ENCODE data around the gene INPP4B.
A peak's percentile ranks its signal among the peaks of the same experiment; 100 is the strongest.

Gene INPP4B

GRCh38 chr4:142465526-142465925 is 380.6 kb downstream of the INPP4B start:
- DNase-seq (ENCODE audit: low spot score), result no peak

- DNase-seq (ENCODE audit: low spot score), result no peak
Measured at GRCh38 chr4:142463206-142463605, 382.9 kb downstream of the INPP4B start.

GRCh38 chr4:142452161-142452855 is 393.8 kb downstream of the INPP4B start:
- peak; percentile 18 for DNase-seq (ENCODE audit: low spot score)

DNA sequence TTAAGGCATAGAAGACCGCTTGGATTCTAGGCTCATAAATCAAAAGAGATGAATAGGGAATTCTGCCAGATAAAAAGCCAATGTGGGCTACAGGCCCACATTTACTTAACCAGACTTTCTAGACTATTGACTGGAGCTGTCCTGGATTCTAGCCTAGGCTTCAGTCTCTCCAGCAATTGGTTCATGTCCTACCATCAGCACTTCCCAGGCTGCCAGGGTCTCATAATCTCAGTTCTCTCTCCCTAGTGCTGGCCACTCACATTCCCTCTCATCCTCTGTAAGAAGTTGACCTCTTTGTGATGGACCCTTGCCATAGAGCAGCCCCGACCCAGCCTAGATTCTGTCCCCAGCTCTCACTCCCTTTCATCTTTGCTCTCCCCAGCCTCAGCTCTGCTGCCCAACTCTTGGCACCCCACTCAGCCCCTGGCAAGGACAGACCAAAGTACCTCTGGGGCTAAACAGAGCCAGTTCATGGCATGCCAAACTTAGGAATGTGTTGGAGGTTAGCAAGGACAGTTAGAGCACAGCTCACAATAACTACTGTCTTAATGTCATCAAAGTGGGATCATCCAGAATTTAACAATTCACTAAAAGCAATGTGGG is 396.2 kb downstream of the INPP4B start:
- DNase-seq (ENCODE audit: low spot score), result no peak

DNA sequence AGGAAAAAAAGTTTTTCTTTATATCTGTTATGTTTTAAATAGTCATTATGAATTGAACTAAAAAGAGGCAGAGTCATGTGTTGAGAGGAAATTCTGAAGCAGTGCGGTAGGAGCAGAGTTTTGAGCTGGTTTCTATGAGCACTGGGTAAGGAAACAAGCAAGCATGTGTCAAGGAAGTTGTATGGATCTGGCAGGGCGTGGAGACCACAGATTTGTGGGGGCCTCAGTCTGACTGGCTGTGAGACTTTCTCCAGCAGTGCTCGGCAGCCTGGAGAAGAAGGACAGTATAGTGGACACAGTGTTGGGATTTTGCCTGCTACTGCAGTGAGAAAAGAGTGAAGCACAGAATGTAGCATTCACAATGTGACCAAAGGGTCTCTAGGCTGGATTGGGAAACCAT is 399.1 kb downstream of the INPP4B start:
- DNase-seq (ENCODE audit: low spot score), result no peak

DNA sequence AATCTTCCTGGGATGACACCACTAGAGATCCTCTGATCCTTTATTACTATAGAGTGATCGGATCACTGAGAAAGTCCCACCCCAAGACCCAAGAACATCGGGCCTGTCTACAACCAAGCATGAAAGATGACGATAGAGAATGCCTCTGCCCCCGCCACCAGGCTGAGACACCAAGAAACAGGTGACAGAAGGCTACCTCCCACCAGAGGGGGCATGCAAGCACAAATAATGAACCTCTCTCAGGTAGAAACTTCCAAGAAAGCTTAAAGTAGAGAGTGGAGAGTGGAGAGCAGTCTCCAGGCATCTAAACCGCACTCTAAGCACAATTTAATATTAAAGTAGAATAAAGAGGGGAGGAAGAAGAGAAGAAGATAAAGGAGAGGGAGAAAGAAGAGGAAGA is 402.6 kb downstream of the INPP4B start:
- no peak for DNase-seq (ENCODE audit: low spot score)

- DNase-seq (ENCODE audit: low spot score), result no peak
Measured at GRCh38 chr4:142440093-142440492, 406.0 kb downstream of the INPP4B start.

DNA sequence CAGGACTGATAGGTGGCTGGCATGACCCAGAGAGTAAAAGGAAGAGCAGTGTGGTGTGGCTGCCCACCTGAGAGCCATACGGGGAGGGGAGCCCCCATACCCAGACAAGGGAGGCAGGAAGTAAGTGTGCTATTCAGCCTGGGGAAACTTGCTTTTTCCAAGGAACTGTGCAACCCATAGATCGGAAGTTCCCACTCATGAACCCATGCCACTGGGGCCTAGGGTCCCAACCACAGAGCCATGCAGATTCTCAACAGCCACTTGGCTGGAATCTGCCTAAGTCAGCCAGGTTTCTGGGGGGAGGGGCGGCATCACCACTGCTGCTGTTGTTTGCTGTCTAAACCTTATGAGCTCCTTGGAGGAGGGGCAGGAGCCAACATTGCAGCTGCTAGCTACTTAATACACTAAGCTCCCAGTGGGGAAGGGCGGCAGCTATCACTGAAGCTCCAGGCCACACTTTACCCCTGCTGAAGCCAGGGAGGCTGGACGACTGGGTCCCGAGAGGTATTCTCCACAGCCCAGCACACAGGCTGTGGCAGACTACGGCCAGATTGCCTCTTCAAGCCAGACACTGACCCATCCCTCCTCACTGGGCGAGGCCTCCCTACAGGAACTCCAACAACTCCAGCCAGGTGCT is 410.4 kb downstream of the INPP4B start:
- DNase-seq (ENCODE audit: low spot score), result no peak

- DNase-seq (ENCODE audit: low spot score), result no peak
Measured at GRCh38 chr4:142434519-142435224, 411.4 kb downstream of the INPP4B start.

GRCh38 chr4:142428715-142429114 is 417.4 kb downstream of the INPP4B start:
- no peak for DNase-seq (ENCODE audit: low spot score)

DNA sequence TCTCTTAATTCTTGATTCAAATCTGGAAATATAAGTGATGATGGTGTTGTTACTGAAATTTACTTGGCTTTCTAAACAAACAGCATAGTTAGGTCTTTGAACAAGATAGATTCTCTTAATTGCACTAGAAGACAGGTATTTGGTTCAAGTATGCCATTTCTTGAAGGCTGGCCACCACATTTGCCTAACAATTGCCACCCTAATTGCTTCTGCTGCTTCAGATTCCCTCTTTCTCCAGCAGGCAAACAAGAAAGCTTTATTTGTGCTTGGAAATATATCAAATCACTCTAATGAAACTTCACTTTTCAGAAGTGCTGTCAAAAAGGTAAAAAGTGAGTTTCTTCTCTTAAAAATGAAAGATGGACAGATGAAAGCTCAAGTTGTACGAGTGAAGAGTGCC is 418.6 kb downstream of the INPP4B start:
- DNase-seq (ENCODE audit: low spot score), result no peak

- no peak for DNase-seq (ENCODE audit: low spot score)
Measured at GRCh38 chr4:142423861-142424260, 422.2 kb downstream of the INPP4B start.

DNA sequence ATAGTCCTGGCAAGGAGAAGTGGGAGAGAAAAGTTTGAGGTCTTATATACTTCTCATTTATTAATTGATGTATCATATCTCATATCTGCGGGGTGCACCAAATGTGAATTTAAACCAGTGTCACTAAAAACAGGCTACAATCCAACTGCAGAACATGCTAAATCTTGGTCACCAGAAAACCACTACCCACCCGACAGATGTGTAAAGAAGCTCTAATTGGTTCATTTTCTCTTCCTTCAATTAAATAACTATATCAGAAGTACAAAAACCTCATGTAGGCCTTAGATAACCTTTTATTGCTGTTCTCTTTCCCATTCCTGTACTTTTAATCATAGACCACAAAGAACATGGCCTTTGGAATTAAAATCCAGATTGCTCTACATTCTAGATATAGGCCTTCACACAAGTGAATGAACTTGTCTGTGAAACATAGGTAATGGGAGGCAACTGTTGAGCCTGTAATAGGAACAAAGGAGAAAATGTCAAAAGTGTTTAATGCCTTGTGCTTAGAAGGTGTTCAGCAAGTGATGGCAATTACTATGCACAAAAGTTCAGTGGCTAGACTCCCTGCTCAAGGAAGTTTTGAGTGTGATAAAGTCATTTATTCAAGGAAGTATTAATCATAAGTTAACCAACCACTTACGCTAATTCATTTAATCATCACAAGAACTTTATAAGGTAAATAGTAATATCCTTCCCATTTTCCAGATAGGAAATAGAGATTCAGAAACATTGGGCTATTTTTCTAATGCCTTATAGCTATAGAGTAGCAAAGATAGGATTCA is 425.6 kb downstream of the INPP4B start:
- DNase-seq (ENCODE audit: low spot score), result no peak

DNA sequence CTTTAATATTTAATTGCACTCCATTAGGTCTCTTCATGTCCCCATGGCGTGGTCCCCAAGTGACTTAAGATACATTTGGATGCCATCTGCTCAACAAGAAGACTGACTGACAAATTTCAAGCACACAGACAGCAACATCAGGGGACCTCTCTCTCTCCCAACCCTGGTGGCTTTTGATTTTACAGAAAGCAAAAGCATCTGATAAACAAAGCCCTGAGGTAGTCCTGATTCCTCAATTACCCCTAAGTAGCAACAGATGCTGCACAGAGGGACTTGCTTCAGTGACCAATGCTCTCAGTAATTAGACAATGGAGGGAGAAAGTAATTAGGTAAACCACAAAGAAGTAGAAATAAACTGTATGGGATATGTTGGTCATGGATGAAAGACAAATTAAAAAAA is 426.4 kb downstream of the INPP4B start:
- DNase-seq (ENCODE audit: low spot score), result no peak

DNA sequence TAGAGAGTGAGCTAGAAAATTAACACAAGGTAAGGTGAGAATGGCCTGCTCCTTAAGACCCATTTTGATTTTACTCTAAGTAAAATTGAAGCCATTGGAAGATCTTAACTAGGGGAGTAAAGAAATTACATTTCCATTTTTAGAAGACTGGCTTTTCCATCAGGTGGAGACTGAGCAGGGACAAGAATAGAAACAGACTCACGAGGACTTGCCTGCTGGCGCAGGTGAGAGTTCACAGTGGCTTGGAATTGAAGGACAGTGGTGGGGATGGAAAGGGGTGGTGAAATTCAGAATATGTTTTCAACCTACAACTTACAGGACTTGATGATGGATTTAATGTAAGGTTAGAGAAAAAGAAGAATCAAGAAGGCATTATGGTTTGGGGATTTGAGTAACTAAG is 427.4 kb downstream of the INPP4B start:
- DNase-seq (ENCODE audit: low spot score), result no peak

DNA sequence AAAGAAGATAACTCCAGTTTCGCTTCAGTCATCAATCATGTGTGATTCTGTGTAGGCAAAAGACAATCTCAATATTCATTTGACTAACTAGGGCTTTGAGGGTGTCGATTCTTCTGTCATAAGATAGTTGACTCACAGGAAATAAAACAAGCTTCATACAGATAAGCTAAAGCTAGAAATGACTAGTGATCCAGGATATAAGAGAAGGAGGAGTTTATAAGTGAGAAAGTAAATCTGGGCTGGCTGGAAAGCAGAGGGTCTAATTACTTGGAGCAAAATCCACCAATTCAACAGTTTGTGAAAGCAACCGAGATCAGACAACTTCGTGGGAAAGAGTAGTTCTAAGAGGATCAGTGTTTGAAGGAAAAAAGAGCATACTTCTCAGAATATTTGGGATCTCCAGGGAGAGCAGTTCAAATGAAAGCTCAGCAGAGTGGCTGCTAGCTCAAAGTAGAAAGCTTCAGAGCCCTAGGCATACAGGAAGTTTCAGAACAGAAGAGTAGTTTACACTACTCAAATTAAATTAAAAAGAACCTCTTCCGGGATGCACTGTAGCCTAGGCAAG is 429.3 kb downstream of the INPP4B start:
- peak; percentile 26 for DNase-seq (ENCODE audit: low spot score)

- no peak for DNase-seq (ENCODE audit: low spot score)
Measured at GRCh38 chr4:142416121-142416520, 430.0 kb downstream of the INPP4B start.

GRCh38 chr4:142414366-142414990 is 431.6 kb downstream of the INPP4B start:
- DNase-seq (ENCODE audit: low spot score), result no peak

- no peak for DNase-seq (ENCODE audit: low spot score)
Measured at GRCh38 chr4:142413485-142413884, 432.6 kb downstream of the INPP4B start.

DNA sequence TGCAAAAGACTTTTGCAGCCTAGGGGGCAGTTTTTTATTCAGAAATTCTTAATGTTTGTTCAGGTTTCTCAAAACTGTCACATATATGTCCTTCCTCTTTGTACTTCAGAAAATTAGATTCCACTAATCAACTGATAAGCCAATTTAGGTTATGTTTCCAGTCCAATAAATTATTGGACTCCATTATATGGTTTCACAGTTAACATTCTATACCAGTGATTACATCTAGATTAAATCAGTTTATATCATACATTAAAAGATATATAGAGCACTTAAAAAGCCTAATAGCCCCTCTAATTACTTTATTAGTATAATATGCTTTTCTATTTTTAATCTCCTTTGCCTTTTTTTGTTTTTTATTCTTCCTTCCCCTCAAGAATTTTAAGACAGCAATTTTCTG is 434.1 kb downstream of the INPP4B start:
- no peak for DNase-seq (ENCODE audit: low spot score)

DNA sequence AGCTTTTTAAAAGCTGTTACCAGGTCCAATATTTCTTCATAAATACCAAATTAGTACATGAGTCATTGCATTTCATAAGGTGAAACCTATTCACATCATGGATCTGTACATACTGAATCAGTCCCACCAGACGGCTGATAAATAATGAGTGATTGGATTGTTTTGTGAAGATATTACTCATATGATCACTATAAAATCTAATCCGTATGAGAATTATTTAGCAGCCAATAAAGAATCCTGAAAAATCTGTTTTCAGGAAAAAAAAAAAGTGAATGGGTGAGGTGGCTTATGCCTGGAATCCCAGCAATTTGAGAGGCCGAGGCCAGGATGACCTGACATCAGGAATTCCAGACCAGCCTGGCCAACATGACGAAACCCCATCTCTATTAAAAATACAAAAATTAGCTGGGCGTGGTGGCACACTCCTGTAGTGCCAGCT is 438.1 kb downstream of the INPP4B start:
- DNase-seq (ENCODE audit: low spot score), result peak; percentile 10

Measured in kidney capillary endothelial cell (primary cell).